Central memory CD8-positive, alpha-beta T cell (primary cell): ENCODE measurements around the gene SOD1.

ENCODE experiments used
- ATAC-seq: fragments of 150-1000 bp; cut with Tn5 transposase; replicated peaks from 2 replicates; pipeline ENCODE4 v1.10.0; 2022; ENCODE audit warnings: mild to moderate bottlenecking, moderate FRiP score, moderate number of reproducible peaks; ENCODE audit not compliant: poor library complexity, severe bottlenecking; ENCODE audit errors: extremely low read depth
- DNase-seq, 2 donors: peaks; one replicate each; pipeline ENCODE4 v3.0.0; 2021; ENCODE audit warnings: low spot score in 2 of 2
- H3K27ac Mint-ChIP-seq: one replicate; pipeline ENCODE4 v1.8.0; 2022; ENCODE audit warnings: low read depth, mild to moderate bottlenecking, moderate library complexity, mixed read lengths
- H3K27me3 Mint-ChIP-seq: one replicate; pipeline ENCODE4 v1.8.0; 2022; ENCODE audit warnings: mixed read lengths
- H3K36me3 Mint-ChIP-seq: one replicate; pipeline ENCODE4 v1.8.0; 2022; ENCODE audit warnings: mild to moderate bottlenecking, moderate library complexity, mixed read lengths; ENCODE audit not compliant: insufficient read depth
- H3K4me1 Mint-ChIP-seq: one replicate; pipeline ENCODE4 v1.8.0; 2022; ENCODE audit warnings: mixed read lengths
- H3K4me3 Mint-ChIP-seq: one replicate; pipeline ENCODE4 v1.8.0; 2022; ENCODE audit warnings: mild to moderate bottlenecking, moderate library complexity, mixed read lengths
- H3K9me3 Mint-ChIP-seq: one replicate; pipeline ENCODE4 v1.8.0; 2022; ENCODE audit warnings: mixed read lengths

SOD1 gene

GRCh38 chr21:31675318-31675717, 15.8 kb downstream of the SOD1 start:
- H3K4me1 Mint-ChIP-seq = no peaks in the 10 kb centered on the region
- no peak overlapping the region for H3K27ac Mint-ChIP-seq
- H3K9me3 Mint-ChIP-seq = no peaks in the 10 kb centered on the region
- H3K4me3 Mint-ChIP-seq = no peak overlapping the region
- peaks cover 9% of the 10 kb centered on the region for H3K36me3 Mint-ChIP-seq
- ATAC-seq (no peak), DNase-seq (no peak)
- H3K27me3 Mint-ChIP-seq = no peaks in the 10 kb centered on the region

- no peak for ATAC-seq
Measured at GRCh38 chr21:31675960-31676359, 16.5 kb downstream of the SOD1 start.

GRCh38 chr21:31677047-31677446, 17.6 kb downstream of the SOD1 start:
- no peak overlapping the region for H3K27ac Mint-ChIP-seq

More at GRCh38 chr21:31675960-31676359, 16.5 kb downstream of the SOD1 start:
- H3K27ac Mint-ChIP-seq = no peak overlapping the region
- no peaks in the 10 kb centered on the region for H3K4me1 Mint-ChIP-seq
- no peak overlapping the region for H3K4me3 Mint-ChIP-seq
- H3K27me3 Mint-ChIP-seq = no peaks in the 10 kb centered on the region
- H3K36me3 Mint-ChIP-seq = peaks cover 5% of the 10 kb centered on the region
- H3K9me3 Mint-ChIP-seq = no peaks in the 10 kb centered on the region
- no peak for DNase-seq

GRCh38 chr21:31678478-31678877, 19.0 kb downstream of the SOD1 start:
- Mint-ChIP-seq H3K36me3 (peaks cover 18% of the 10 kb centered on the region), H3K9me3 (no peaks in the 10 kb centered on the region), H3K4me1 (no peaks in the 10 kb centered on the region), H3K27me3 (no peaks in the 10 kb centered on the region), H3K27ac (no peak overlapping the region), H3K4me3 (no peak overlapping the region)
- ATAC-seq = no peak
- DNase-seq = no peak

More at GRCh38 chr21:31677047-31677446, 17.6 kb downstream of the SOD1 start:
- H3K4me1 Mint-ChIP-seq = no peaks in the 10 kb centered on the region
- DNase-seq (no peak), ATAC-seq (no peak)
- H3K27me3 Mint-ChIP-seq = no peaks in the 10 kb centered on the region
- no peak overlapping the region for H3K4me3 Mint-ChIP-seq
- H3K36me3 Mint-ChIP-seq = peaks cover 7% of the 10 kb centered on the region
- H3K9me3 Mint-ChIP-seq = no peaks in the 10 kb centered on the region

- ATAC-seq (no peak), DNase-seq (no peak)
- peaks cover 55% of the 10 kb centered on the region for H3K36me3 Mint-ChIP-seq
- H3K27me3 Mint-ChIP-seq = no peaks in the 10 kb centered on the region
- H3K9me3 Mint-ChIP-seq = no peaks in the 10 kb centered on the region
- H3K27ac Mint-ChIP-seq = no peak overlapping the region
- no peak overlapping the region for H3K4me3 Mint-ChIP-seq
- no peaks in the 10 kb centered on the region for H3K4me1 Mint-ChIP-seq
Measured at GRCh38 chr21:31682620-31683019, 23.1 kb downstream of the SOD1 start.

- Mint-ChIP-seq H3K27ac (no peak overlapping the region), H3K4me1 (no peaks in the 10 kb centered on the region), H3K9me3 (no peaks in the 10 kb centered on the region)
Measured at GRCh38 chr21:31683029-31683428, 23.5 kb downstream of the SOD1 start.

GRCh38 chr21:31684918-31685317, 25.4 kb downstream of the SOD1 start:
- ATAC-seq = no peak
- H3K9me3 Mint-ChIP-seq = no peaks in the 10 kb centered on the region

More at GRCh38 chr21:31683029-31683428, 23.5 kb downstream of the SOD1 start:
- Mint-ChIP-seq H3K27me3 (no peaks in the 10 kb centered on the region), H3K36me3 (peaks cover 57% of the 10 kb centered on the region), H3K4me3 (no peak overlapping the region)
- ATAC-seq = no peak
- DNase-seq = no peak

GRCh38 chr21:31686272-31686915, 26.9 kb downstream of the SOD1 start:
- DNase-seq (no peak), ATAC-seq (no peak)
- Mint-ChIP-seq H3K27ac (no peak overlapping the region), H3K9me3 (no peaks in the 10 kb centered on the region), H3K36me3 (peaks cover 79% of the 10 kb centered on the region), H3K4me3 (no peak overlapping the region), H3K4me1 (no peaks in the 10 kb centered on the region), H3K27me3 (no peaks in the 10 kb centered on the region)

More at GRCh38 chr21:31684918-31685317, 25.4 kb downstream of the SOD1 start:
- Mint-ChIP-seq H3K4me1 (no peaks in the 10 kb centered on the region), H3K4me3 (no peak overlapping the region), H3K27ac (no peak overlapping the region), H3K36me3 (peaks cover 65% of the 10 kb centered on the region), H3K27me3 (no peaks in the 10 kb centered on the region)
- DNase-seq = no peak

- Mint-ChIP-seq H3K4me1 (no peaks in the 10 kb centered on the region), H3K4me3 (no peak overlapping the region), H3K27me3 (no peaks in the 10 kb centered on the region), H3K36me3 (peaks cover 75% of the 10 kb centered on the region), H3K9me3 (no peaks in the 10 kb centered on the region), H3K27ac (no peak overlapping the region)
- DNase-seq (no peak), ATAC-seq (no peak)
Measured at GRCh38 chr21:31687108-31687507, 27.6 kb downstream of the SOD1 start.

GRCh38 chr21:31688603-31689368, 29.3 kb downstream of the SOD1 start:
- no peaks in the 10 kb centered on the region for H3K27me3 Mint-ChIP-seq
- ATAC-seq (no peak), DNase-seq (no peak)
- no peak overlapping the region for H3K27ac Mint-ChIP-seq
- no peaks in the 10 kb centered on the region for H3K4me1 Mint-ChIP-seq
- no peak overlapping the region for H3K4me3 Mint-ChIP-seq
- no peaks in the 10 kb centered on the region for H3K9me3 Mint-ChIP-seq
- peaks cover 77% of the 10 kb centered on the region for H3K36me3 Mint-ChIP-seq

GRCh38 chr21:31693222-31693621, 33.7 kb downstream of the SOD1 start:
- Mint-ChIP-seq H3K36me3 (peaks cover 61% of the 10 kb centered on the region), H3K4me3 (no peak overlapping the region), H3K27me3 (no peaks in the 10 kb centered on the region), H3K4me1 (no peaks in the 10 kb centered on the region), H3K27ac (no peak overlapping the region), H3K9me3 (no peaks in the 10 kb centered on the region)
- DNase-seq (no peak), ATAC-seq (no peak)

GRCh38 chr21:31696424-31696823, 36.9 kb downstream of the SOD1 start:
- Mint-ChIP-seq H3K27ac (no peak overlapping the region), H3K9me3 (no peaks in the 10 kb centered on the region), H3K27me3 (no peaks in the 10 kb centered on the region), H3K4me3 (no peak overlapping the region), H3K36me3 (peaks cover 61% of the 10 kb centered on the region), H3K4me1 (no peaks in the 10 kb centered on the region)
- no peak for DNase-seq
- no peak for ATAC-seq

GRCh38 chr21:31698461-31698860, 39.0 kb downstream of the SOD1 start:
- no peak for DNase-seq
- Mint-ChIP-seq H3K36me3 (peaks cover 59% of the 10 kb centered on the region), H3K27ac (no peak overlapping the region), H3K27me3 (no peaks in the 10 kb centered on the region), H3K4me3 (no peak overlapping the region), H3K9me3 (no peaks in the 10 kb centered on the region), H3K4me1 (no peaks in the 10 kb centered on the region)
- ATAC-seq = no peak
